GM12892 (cell line): ENCODE results near the gene VAMP7.

ENCODE experiments used
- POLR2AphosphoS5 ChIP-seq: IDR thresholded peaks from 2 replicates; pipeline ENCODE4 v1.6.1; 2011; ENCODE audit warnings: low read depth, low read length, control low read depth
- TAF1 ChIP-seq: IDR thresholded peaks from 2 replicates; pipeline ENCODE4 v1.6.1; 2011; ENCODE audit warnings: low read depth, mild to moderate bottlenecking, control low read depth, low read length, borderline replicate concordance

DNA sequence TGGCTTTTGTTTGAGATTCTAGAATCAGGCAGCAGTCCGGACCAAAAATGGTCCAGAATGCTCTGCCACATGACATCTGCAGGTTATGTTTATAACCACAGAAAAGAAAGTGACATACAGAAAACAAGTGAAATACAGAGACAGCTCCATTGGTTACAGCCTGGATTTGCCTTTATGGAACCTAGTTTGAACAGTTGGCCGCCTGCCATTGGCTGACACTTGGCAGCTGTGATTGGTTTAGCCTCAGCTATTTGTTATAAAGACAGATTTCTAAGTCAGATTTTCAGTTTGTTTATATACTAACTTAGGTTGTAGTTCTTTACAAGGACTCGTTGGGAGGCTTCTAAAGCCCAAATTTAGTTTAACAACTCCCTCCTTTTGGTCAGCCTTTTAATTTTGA is 75.5 kb downstream of the VAMP7 start:
- TF ChIP-seq POLR2AphosphoS5 (no peak), TAF1 (no peak)
